ENCODE results near the gene GGCX.

Gene GGCX

DNA sequence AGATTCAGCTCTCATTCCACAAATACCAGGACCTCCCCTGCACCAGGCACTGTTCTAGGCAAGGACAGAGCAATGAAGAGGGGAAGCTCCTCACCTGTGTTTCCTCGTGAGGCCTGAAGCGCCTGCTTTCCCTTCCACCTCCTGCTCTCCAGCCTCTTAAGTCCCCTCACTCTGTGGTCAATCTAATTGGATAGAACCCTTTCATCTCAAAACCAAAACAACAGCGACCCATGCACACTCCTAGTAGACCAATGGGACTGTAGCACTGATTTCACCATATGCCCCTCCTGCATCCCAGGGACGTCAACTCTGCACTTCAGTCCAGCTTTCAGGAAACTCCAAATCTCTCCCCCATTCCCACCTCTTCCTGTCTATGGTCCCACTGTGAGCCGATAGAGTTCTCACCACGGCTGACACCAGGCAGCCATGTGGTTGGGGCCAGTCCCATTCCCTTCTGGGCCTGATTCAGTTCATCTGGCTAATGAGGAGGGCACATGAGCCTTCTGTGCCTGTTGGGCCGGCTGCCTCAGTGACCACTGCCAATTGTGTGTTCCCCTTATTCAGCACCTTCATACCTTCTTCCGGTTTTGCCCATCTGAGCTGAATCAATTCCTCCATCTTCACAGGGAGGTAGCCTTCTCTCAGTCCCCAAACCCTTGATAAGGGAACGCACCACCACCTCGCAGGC is 55.6 kb downstream of the GGCX start:
- no peak for DNase-seq

DNA sequence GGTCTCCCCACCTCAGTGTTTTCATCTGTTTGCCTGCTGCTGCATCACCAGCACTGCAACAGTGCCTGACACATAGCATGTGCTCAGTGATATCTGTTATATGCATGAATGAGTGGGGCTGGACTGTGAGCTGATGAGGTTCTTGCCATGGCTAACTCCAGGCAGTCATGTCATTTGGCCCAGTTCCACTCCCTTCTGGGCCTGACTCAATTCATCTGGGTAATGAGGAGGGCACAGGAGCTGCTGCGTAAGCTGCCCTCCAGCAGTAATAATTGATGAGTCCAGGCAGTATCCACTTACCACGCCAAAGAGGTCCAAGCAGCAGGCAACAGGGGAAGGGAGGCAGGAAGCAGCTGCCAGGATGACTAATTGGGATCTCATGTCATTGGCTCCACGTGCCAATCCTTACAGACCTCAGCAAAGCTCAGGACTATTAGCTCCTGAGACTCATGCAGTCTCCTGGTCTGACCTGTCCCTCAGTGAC is 56.5 kb downstream of the GGCX start:
- no peak for DNase-seq

DNA sequence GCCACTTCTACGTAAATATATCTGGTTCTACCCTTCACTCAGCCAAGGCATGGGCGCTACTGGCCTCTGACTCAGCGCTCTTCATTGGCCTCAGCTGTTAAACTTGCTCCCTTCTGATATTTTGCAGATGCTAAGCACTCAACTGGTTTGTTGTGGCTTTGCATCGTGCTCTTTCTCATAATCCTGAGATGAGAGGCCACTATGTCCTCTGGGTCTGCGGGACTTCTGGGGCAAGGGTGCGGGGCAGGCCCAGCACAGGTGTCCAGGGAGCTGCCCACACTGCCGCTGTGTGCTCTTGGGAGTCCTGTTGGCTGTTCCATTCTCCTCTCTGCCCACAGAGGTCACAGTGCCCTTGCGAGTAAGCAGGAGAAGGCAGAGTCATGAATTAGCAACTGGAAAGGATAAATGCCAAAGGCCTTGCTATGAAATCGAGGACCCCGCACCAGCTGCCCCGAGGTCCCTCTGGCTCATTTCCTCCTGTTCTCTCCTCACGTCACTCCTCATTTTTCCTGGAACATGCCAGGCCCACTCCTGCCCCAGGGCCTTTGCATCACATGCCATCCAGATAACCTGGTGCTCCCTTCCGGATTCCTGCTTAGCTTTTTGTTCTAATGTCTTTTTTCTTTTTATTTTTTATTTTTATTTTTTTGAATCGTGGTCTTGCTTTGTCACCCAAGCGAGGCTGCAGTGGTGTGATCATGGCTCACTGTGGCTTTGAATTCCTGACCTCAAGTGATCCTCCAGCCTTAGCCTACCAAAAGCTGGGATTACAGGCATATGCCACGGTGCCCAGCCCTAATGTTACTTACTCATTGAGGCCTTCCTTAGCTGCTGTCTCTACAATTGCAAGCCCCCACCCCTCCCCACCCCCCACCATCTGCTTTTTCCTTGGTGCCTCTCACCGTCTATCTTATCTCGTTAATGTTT is 57.2 kb downstream of the GGCX start:
- no peak for DNase-seq

DNA sequence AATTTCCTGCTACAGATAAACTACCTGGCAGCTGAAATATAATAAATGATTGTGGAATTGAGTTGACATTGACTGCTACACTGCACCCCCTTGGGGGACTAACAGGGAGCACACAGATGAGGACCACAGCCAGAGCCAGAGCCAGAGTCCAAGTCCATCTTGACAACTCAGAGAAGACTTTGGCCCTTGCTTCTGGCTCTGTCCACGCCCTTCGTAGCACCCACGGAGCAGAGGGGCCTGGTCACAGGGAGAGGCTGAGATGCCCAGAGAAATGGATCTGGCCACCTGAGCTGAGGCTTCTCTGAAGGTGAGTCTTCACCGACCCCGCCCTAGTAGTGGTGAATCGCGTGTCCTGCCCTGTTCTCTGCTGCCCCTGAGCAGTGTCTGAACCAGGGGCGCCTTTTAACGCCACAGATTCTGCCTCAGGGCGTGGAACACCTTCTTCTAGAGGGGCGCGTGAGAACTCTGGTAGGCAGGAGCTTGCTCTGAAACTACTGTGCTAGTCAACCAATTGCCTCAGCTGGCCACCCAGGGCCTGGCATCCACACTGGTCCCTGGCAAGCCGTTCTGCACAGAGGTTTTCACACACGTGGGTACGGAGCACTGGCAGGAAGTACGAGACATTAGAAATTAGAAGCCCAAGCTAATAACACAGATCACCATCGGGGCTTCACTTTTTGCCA is 58.0 kb downstream of the GGCX start:
- no peak for DNase-seq

DNA sequence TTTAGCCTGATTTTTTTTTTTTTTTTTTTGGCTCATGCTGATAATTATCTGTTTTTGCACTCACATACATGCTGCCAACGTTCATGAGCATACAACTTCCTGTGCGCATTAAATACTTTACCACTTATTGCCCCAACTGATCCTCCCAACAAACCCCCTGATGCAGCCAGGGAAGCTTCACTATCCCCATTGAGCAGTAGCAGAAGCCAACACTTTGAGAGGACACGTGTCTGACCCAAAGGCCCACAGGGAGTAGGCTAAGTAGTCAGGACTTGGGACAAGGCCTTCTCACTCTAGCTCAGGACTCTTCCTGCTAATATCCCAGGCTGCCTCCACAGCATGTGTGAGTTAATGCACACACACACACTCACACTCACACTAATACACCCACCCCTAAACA is 58.6 kb downstream of the GGCX start:
- DNase-seq: no peak

DNA sequence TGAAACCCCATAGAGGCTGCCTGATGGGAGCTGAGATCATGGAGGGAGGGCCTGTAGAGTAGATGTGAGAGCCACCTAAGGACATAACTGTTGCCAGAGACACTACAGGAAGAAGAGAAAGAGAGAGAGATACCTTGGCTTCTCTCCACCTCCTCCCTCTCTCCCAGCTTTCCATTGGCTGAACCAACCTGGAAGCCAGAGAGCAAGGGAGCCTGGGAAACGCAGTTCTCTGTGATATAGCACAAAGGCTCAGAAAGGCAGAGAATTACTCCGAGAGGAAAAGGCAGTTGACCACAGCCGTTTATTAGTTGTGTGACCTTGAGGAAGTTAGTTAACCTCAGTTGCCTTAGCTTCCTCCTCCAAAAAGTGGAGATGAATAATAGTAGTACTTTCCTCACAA is 60.0 kb downstream of the GGCX start:
- no peak for DNase-seq

DNA sequence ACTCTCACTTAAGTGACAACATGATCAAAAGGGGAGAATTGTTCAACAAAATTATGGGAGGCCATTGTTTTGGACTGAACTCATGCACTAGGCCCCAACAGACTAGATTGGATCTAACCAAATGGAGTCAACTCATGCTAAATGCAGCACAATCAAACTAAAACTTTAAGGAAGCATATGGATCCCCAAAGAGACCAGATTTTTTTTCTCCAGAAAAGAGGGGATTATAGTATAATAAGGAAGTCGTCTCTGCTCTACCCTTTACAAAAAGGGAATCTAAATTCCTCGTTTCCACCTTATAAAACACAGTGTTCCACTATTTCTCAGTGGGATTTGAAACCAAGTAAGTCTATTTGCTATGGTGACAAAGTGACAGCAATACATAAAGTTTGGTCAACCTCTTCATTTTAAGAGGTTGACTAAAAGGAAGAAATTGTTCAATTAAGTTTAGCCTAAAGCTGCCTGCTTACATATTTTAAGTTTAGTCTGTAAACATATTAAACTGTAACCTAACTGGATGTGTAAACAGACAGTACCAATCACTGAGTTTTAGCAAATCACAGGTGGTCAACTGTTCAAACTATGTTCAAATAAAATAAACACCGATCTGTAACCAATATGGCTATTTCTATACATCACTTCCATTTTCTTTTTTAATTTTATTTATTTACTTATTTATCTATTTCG is 63.2 kb downstream of the GGCX start:
- no peak for DNase-seq

DNA sequence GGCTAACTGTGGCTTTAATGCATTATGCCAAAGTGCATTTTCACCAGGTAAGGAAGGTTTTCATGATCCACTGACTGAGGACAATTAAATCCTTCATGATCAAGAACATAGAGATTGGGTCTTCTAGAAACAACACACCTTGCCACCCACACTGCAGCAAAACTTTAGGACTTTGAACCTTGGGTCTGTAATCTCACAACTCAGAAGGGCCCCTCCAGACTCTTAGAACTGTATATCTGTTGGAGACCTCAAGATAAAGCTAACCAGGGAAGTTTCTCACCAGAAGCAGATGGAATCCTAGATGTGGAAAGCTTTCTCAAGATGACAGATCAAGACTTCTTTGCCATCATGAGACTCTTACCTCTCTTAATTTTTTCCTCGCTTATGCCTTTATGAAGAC is 64.9 kb downstream of the GGCX start:
- no peak for DNase-seq
